PC-3 (cell line): ENCODE results near the gene LIM2. TPM values are rescaled to one million over a fixed set of nuclear protein-coding genes. Genes with fewer than 3 reads are reported as not detected.

Experiments used
- ATAC-seq: fragments of 200-7000 bp; cut with Tn5 transposase; 2 replicates; pipeline ENCODE4 v1.9.1; 2020; ENCODE audit warnings: mild to moderate bottlenecking, moderate library complexity
- BruUV-seq: library from RNA; stranded (reverse); fragments of 400-500 nt; replicated peaks from 2 replicates; lab custom pipeline; 2021; lab: Mats Ljungman, UMichigan
- CTCF ChIA-PET: fragments of 300-600 bp; sonication (Branson Sonifier 250); formaldehyde crosslinking; loops from one replicate; lab custom pipeline; 2022; ENCODE audit warnings: antibody characterized with exemption; lab: Charles Lee
- POLR2A ChIA-PET: fragments of 300-600 bp; sonication (Branson Sonifier 250); formaldehyde crosslinking; loops from one replicate; lab custom pipeline; 2022; ENCODE audit warnings: antibody characterized with exemption; ENCODE audit not compliant: unreplicated experiment; lab: Charles Lee
- DNase-seq: peaks from one replicate; pipeline ENCODE4 v3.0.0-alpha.2; 2015
- H2AFZ ChIP-seq: fragments of 300-600 bp; sonication (generic); 2 replicates; pipeline ENCODE4 v1.6.0; 2016; ENCODE audit warnings: antibody characterized with exemption, low read length
- H3F3A ChIP-seq: fragments of 300-600 bp; sonication (generic); one replicate; pipeline ENCODE4 v1.6.0; 2017; ENCODE audit warnings: antibody characterized with exemption, low read length, control low read depth, mild to moderate bottlenecking; ENCODE audit not compliant: unreplicated experiment
- H3K27ac ChIP-seq: fragments of 300-600 bp; sonication (generic); 2 replicates; pipeline ENCODE4 v1.5.1; 2016; ENCODE audit warnings: mild to moderate bottlenecking, low read length
- H3K27me3 ChIP-seq: fragments of 300-600 bp; sonication (generic); 2 replicates; pipeline ENCODE4 v1.6.1; 2016; ENCODE audit warnings: low read length, mixed read lengths
- H3K36me3 ChIP-seq: fragments of 300-600 bp; sonication (generic); 2 replicates; pipeline ENCODE4 v1.6.1; 2016; ENCODE audit warnings: low read depth, mixed run types, low read length, mixed read lengths
- H3K4me1 ChIP-seq: fragments of 300-600 bp; sonication (generic); 2 replicates; pipeline ENCODE4 v1.5.1; 2016; ENCODE audit warnings: low read length; ENCODE audit not compliant: insufficient read depth
- H3K4me2 ChIP-seq: fragments of 300-600 bp; sonication (generic); 2 replicates; pipeline ENCODE4 v1.6.0; 2016; ENCODE audit warnings: low read length
- H3K4me3 ChIP-seq: fragments of 300-600 bp; sonication (generic); 2 replicates; pipeline ENCODE4 v1.5.1; 2016; ENCODE audit warnings: mild to moderate bottlenecking, low read length, mixed read lengths
- H3K79me2 ChIP-seq: fragments of 300-600 bp; sonication (generic); 2 replicates; pipeline ENCODE4 v1.6.1; 2017; ENCODE audit warnings: low read length, mixed read lengths
- H3K9ac ChIP-seq: fragments of 300-600 bp; sonication (generic); 2 replicates; pipeline ENCODE4 v1.6.0; 2016; ENCODE audit warnings: mild to moderate bottlenecking, low read length
- H3K9me2 ChIP-seq: fragments of 300-600 bp; sonication (generic); replicated peaks from 2 replicates; pipeline ENCODE4 v1.6.1; 2016; ENCODE audit warnings: mixed run types, low read length, mixed read lengths
- H3K9me3 ChIP-seq: fragments of 300-600 bp; sonication (generic); 2 replicates; pipeline ENCODE4 v1.6.1; 2016; ENCODE audit warnings: low read length, mixed read lengths
- H4K20me1 ChIP-seq: fragments of 300-600 bp; sonication (generic); 2 replicates; pipeline ENCODE4 v1.6.1; 2016; ENCODE audit warnings: low read length, mixed read lengths
- CTCF ChIP-seq: fragments of 300-600 bp; sonication (generic); conservative IDR thresholded peaks from 2 replicates; pipeline ENCODE4 v1.5.1; 2017; ENCODE audit warnings: antibody characterized with exemption, low read depth, mild to moderate bottlenecking, low read length
- EZH2 ChIP-seq: fragments of 300-600 bp; sonication (generic); IDR thresholded peaks from one replicate; pipeline ENCODE4 v1.6.1; 2017; ENCODE audit warnings: antibody characterized with exemption, mild to moderate bottlenecking, low read length; ENCODE audit not compliant: unreplicated experiment
- EZH2phosphoT487 ChIP-seq: fragments of 300-600 bp; sonication (generic); IDR thresholded peaks from 2 replicates; pipeline ENCODE4 v1.6.1; 2018; ENCODE audit warnings: mild to moderate bottlenecking, antibody characterized with exemption, low read length, borderline replicate concordance
- intact Hi-C: fragments of 100-400 bp; cut with micrococcal nuclease; formaldehyde crosslinking; loops from 2 replicates; pipeline ENCODE4 v1.9.0; 2023
- total RNA-seq: library from RNA; depleted of rRNA; stranded (reverse); fragments of >200 nt; gene quantifications from 2 replicates; pipeline ENCODE4 v1.2.3, GENCODE V29; 2014

LIM2 gene
- total RNA-seq, 1 experiment from 2014 or later = not detected

DNA sequence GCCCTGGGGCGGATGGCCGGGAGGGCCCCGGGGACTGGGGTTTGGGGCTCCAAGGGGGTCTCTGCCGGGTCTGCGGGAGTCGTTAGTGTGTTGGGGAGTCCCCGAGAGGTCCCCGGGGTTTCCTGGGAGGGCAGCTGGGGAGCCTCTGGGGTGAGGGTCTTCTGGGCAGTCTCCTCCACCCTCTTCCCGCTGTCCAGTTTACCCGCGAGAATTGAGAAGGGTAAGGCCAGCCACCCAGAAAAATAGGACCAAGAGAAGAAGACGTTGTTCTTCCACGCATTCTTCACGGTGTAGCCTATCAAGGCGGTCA lies 20.6 kb downstream of the LIM2 start:
- Histone ChIP-seq H3K4me3 (peak overlapping the region; percentile 87), H3F3A (peaks cover 4% of the 10 kb centered on the region), H3K27me3 (no peaks in the 10 kb centered on the region), H3K4me2 (peak overlapping the region; percentile 95), H3K9me3 (no peaks in the 10 kb centered on the region), H4K20me1 (no peaks in the 10 kb centered on the region), H3K36me3 (no peaks in the 10 kb centered on the region), H2AFZ (peak overlapping the region; percentile 71), H3K4me1 (peaks cover 43% of the 10 kb centered on the region), H3K9me2 (no peaks in the 10 kb centered on the region), H3K9ac (peak overlapping the region; percentile 88), H3K79me2 (peaks cover 35% of the 10 kb centered on the region), H3K27ac (peak overlapping the region; percentile 87)
- no peak for ATAC-seq
- intact Hi-C loops = loop anchor here (1.0 kb wide), 2 partner anchors 27 to 28 kb away; no protein-coding TSS in a partner anchor
- TF ChIP-seq CTCF (no peak), EZH2 (no peak), EZH2phosphoT487 (no peak)
- BruUV-seq = no TSS peak
- ChIA-PET CTCF (interaction anchor here (1.1 kb wide), 1 partner anchor 28 kb away, joined by 10 read pairs; no protein-coding TSS in a partner anchor), POLR2A (interaction anchor here (0.6 to 1.5 kb wide), 6 partner anchors 8 to 322 kb away, joined by 3 to 26 read pairs (median 9); no protein-coding TSS in a partner anchor)
- DNase-seq = no peak

GRCh38 chr19:51366389-51367254 lies 21.2 kb downstream of the LIM2 start:
- Histone ChIP-seq H3K9me2 (no peaks in the 10 kb centered on the region), H3K4me1 (peaks cover 47% of the 10 kb centered on the region), H3K4me3 (peak overlapping the region; percentile 87), H3F3A (peaks cover 4% of the 10 kb centered on the region), H3K36me3 (no peaks in the 10 kb centered on the region), H3K9ac (peak overlapping the region; percentile 96), H3K9me3 (no peaks in the 10 kb centered on the region), H3K27ac (peak overlapping the region; percentile 96), H3K27me3 (no peaks in the 10 kb centered on the region), H3K4me2 (peak overlapping the region; percentile 95), H2AFZ (peak overlapping the region; percentile 71), H4K20me1 (no peaks in the 10 kb centered on the region), H3K79me2 (peaks cover 41% of the 10 kb centered on the region)
- CTCF ChIA-PET = interaction anchor here (1.1 kb wide), 1 partner anchor 27 kb away, joined by 10 read pairs; no protein-coding TSS in a partner anchor
- TSS peak; percentile 59 for BruUV-seq
- DNase-seq (peak; percentile 99), ATAC-seq (peak; percentile 59)
- TF ChIP-seq EZH2phosphoT487 (no peak), EZH2 (no peak), CTCF (no peak)
- intact Hi-C loops = loop anchor here (1.0 kb wide), 2 partner anchors 27 to 28 kb away; no protein-coding TSS in a partner anchor
- POLR2A ChIA-PET = interaction anchor here (0.9 to 1.5 kb wide), 2 partner anchors 7 to 27 kb away, joined by 16 to 26 read pairs; no protein-coding TSS in a partner anchor
